IMR-90 (cell line): ENCODE measurements around the gene SLC16A8. TPM values are rescaled to one million over a fixed set of nuclear protein-coding genes. Genes with fewer than 3 reads are reported as not detected.

Source experiments
- ATAC-seq: fragments of 200-7000 bp; cut with Tn5 transposase; 2 replicates; pipeline ENCODE4 v1.9.1; 2020; ENCODE audit warnings: low read depth, mild to moderate bottlenecking, moderate library complexity
- BruUV-seq: library from RNA; stranded (reverse); fragments of 400-500 nt; replicated peaks from 2 replicates; lab custom pipeline; 2021; lab: Mats Ljungman, UMichigan
- CTCF ChIA-PET: fragments of 300-600 bp; formaldehyde crosslinking; extraction: SDS; loops from one replicate; lab custom pipeline; 2021; ENCODE audit warnings: antibody characterized with exemption; lab: Yijun Ruan, JAX
- POLR2A ChIA-PET: fragments of 300-600 bp; sonication (Branson Sonifier 250); formaldehyde crosslinking; loops from one replicate; lab custom pipeline; 2022; ENCODE audit warnings: antibody characterized with exemption; ENCODE audit not compliant: unreplicated experiment; lab: Charles Lee
- DNase-seq: peaks from one replicate; pipeline ENCODE4 v3.0.0; 2013
- H2AFZ ChIP-seq: replicated peaks from 2 replicates; pipeline ENCODE3; 2013; ENCODE audit warnings: low read length, mild to moderate bottlenecking; ENCODE audit not compliant: poor library complexity
- H2AK5ac ChIP-seq: 2 replicates; pipeline ENCODE4 v1.6.1; 2013; ENCODE audit warnings: low read depth, low read length, inconsistent platforms
- H2AK9ac ChIP-seq: replicated peaks from 2 replicates; pipeline ENCODE3; 2013; ENCODE audit warnings: mild to moderate bottlenecking, low read depth, low read length, moderate library complexity; ENCODE audit not compliant: poor library complexity
- H2BK120ac ChIP-seq: 2 replicates; pipeline ENCODE4 v1.6.1; 2013; ENCODE audit warnings: low read depth, low read length, inconsistent platforms
- H2BK15ac ChIP-seq: 3 replicates; pipeline ENCODE4 v1.6.1; 2013; ENCODE audit warnings: low read depth, low read length, inconsistent platforms
- H2BK20ac ChIP-seq: 2 replicates; pipeline ENCODE4 v1.6.1; 2013; ENCODE audit warnings: low read depth, mild to moderate bottlenecking, inconsistent platforms, low read length, moderate library complexity
- H2BK5ac ChIP-seq: 2 replicates; pipeline ENCODE4 v1.6.1; 2013; ENCODE audit warnings: mild to moderate bottlenecking, low read depth, low read length, inconsistent platforms; ENCODE audit not compliant: poor library complexity, severe bottlenecking
- H3K14ac ChIP-seq: replicated peaks from 2 replicates; pipeline ENCODE4 v1.6.1; 2013; ENCODE audit warnings: low read depth, low read length, inconsistent platforms
- H3K18ac ChIP-seq: 2 replicates; pipeline ENCODE4 v1.6.1; 2013; ENCODE audit warnings: low read depth, low read length, control low read depth
- H3K23ac ChIP-seq: 2 replicates; pipeline ENCODE4 v1.6.1; 2013; ENCODE audit warnings: low read depth, low read length, inconsistent platforms
- H3K27ac ChIP-seq: 2 replicates; pipeline ENCODE4 v1.5.1; 2013; ENCODE audit warnings: mild to moderate bottlenecking, control low read depth, low read length; ENCODE audit not compliant: insufficient read depth
- H3K27me3 ChIP-seq: 2 replicates; pipeline ENCODE4 v1.6.1; 2013; ENCODE audit warnings: low read length; ENCODE audit not compliant: control insufficient read depth, insufficient read depth
- H3K36me3 ChIP-seq: 2 replicates; pipeline ENCODE4 v1.6.1; 2013; ENCODE audit warnings: low read length, mixed read lengths; ENCODE audit not compliant: control insufficient read depth, insufficient read depth
- H3K4ac ChIP-seq: 2 replicates; pipeline ENCODE4 v1.6.1; 2013; ENCODE audit warnings: low read depth, low read length, inconsistent platforms
- H3K4me1 ChIP-seq: 2 replicates; pipeline ENCODE4 v1.6.1; 2013; ENCODE audit warnings: low read length, mixed read lengths; ENCODE audit not compliant: control insufficient read depth, insufficient read depth
- H3K4me2 ChIP-seq: 2 replicates; pipeline ENCODE4 v1.6.1; 2013; ENCODE audit warnings: low read depth, mild to moderate bottlenecking, control low read depth, low read length, moderate library complexity
- H3K4me3 ChIP-seq: 2 replicates; pipeline ENCODE4 v1.5.1; 2013; ENCODE audit warnings: low read depth, mild to moderate bottlenecking, control low read depth, low read length, moderate library complexity; ENCODE audit not compliant: insufficient read depth
- H3K56ac ChIP-seq: 2 replicates; pipeline ENCODE4 v1.6.1; 2013; ENCODE audit warnings: low read length, inconsistent platforms; ENCODE audit not compliant: insufficient read depth; ENCODE audit errors: extremely low read depth
- H3K79me1 ChIP-seq, 2 experiments: 2 replicates each; pipeline ENCODE4 v1.6.1; 2013; ENCODE audit warnings: low read length in 2 of 2, inconsistent platforms in 1 of 2, low read depth in 1 of 2
- H3K9ac ChIP-seq: 2 replicates; pipeline ENCODE4 v1.6.1; 2013; ENCODE audit warnings: low read depth, low read length, control low read depth
- H3K9me1 ChIP-seq: 2 replicates; pipeline ENCODE4 v1.6.1; 2013; ENCODE audit warnings: low read length, inconsistent platforms; ENCODE audit not compliant: insufficient read depth
- H3K9me3 ChIP-seq: 2 replicates; pipeline ENCODE4 v1.6.1; 2013; ENCODE audit warnings: low read length; ENCODE audit not compliant: control insufficient read depth, insufficient read depth
- H4K20me1 ChIP-seq: 2 replicates; pipeline ENCODE4 v1.6.1; 2013; ENCODE audit warnings: low read length, inconsistent platforms; ENCODE audit not compliant: insufficient read depth
- H4K5ac ChIP-seq: 2 replicates; pipeline ENCODE4 v1.6.1; 2013; ENCODE audit warnings: mild to moderate bottlenecking, low read depth, low read length, control low read depth
- H4K8ac ChIP-seq, 2 experiments: 2 replicates each; pipeline ENCODE4 v1.6.1; 2013; ENCODE audit warnings: low read depth in 2 of 2, low read length in 2 of 2, control low read depth in 1 of 2, inconsistent platforms in 1 of 2
- H4K91ac ChIP-seq: 2 replicates; pipeline ENCODE4 v1.6.1; 2013; ENCODE audit warnings: low read depth, low read length, inconsistent platforms; ENCODE audit not compliant: insufficient read depth
- BHLHE40 ChIP-seq: fragments of 150-350 bp; IDR thresholded peaks from 2 replicates; pipeline ENCODE4 v1.6.1; 2016; ENCODE audit warnings: mild to moderate bottlenecking, low read depth, low read length
- CEBPB ChIP-seq: IDR thresholded peaks from 2 replicates; pipeline ENCODE4 v1.6.1; 2012; ENCODE audit warnings: low read depth, low read length, improper control_type of control experiment
- CHD1 ChIP-seq: IDR thresholded peaks from 2 replicates; pipeline ENCODE4 v1.6.1; 2012; ENCODE audit warnings: low read depth, low read length, improper control_type of control experiment
- FOS ChIP-seq: fragments of 150-350 bp; IDR thresholded peaks from 2 replicates; pipeline ENCODE4 v1.6.1; 2016; ENCODE audit warnings: low read depth, low read length
- MAFK ChIP-seq: IDR thresholded peaks from 2 replicates; pipeline ENCODE4 v1.6.1; 2012; ENCODE audit warnings: low read depth, low read length, improper control_type of control experiment
- MAZ ChIP-seq: IDR thresholded peaks from 2 replicates; pipeline ENCODE4 v1.6.1; 2012; ENCODE audit warnings: low read depth, mild to moderate bottlenecking, low read length, improper control_type of control experiment, moderate library complexity, borderline replicate concordance
- MXI1 ChIP-seq: IDR thresholded peaks from 2 replicates; pipeline ENCODE4 v1.6.1; 2012; ENCODE audit warnings: low read depth, mild to moderate bottlenecking, low read length, moderate library complexity, borderline replicate concordance
- NFE2L2 ChIP-seq: fragments of 150-350 bp; IDR thresholded peaks from 2 replicates; pipeline ENCODE4 v1.6.1; 2016; ENCODE audit warnings: low read depth, mild to moderate bottlenecking, low read length
- POLR2A ChIP-seq: IDR thresholded peaks from 2 replicates; pipeline ENCODE4 v1.6.1; 2012; ENCODE audit warnings: mild to moderate bottlenecking, low read depth, low read length
- RAD21 ChIP-seq: IDR thresholded peaks from 2 replicates; pipeline ENCODE4 v1.6.1; 2012; ENCODE audit warnings: low read length, improper control_type of control experiment
- RCOR1 ChIP-seq: IDR thresholded peaks from 2 replicates; pipeline ENCODE4 v1.6.1; 2012; ENCODE audit warnings: mild to moderate bottlenecking, low read length, improper control_type of control experiment; ENCODE audit not compliant: insufficient replicate concordance
- RFX5 ChIP-seq: IDR thresholded peaks from 2 replicates; pipeline ENCODE4 v1.8.0; 2012; ENCODE audit warnings: low read depth, mild to moderate bottlenecking, low read length, moderate library complexity
- SMC3 ChIP-seq: fragments of 150-350 bp; IDR thresholded peaks from 2 replicates; pipeline ENCODE4 v1.6.1; 2016; ENCODE audit warnings: low read depth, mild to moderate bottlenecking, antibody characterized with exemption, low read length, moderate library complexity
- WGBS, 2 experiments: methylation state at CpG; one replicate each; pipeline versions ENCODE4 v1.1.5 to v1.1.7; 2013; ENCODE audit warnings: missing lambda C conversion rate in 2 of 2; ENCODE audit not compliant: insufficient read length in 1 of 2; ENCODE audit errors: extremely low coverage in 2 of 2; 5-methylcytosine and 5-hydroxymethylcytosine counted together
- dilution Hi-C: fragments of 300-500 bp; cut with HindIII; formaldehyde crosslinking; loops from one replicate; pipeline ENCODE4 v1.14.3; 2018; ENCODE audit warnings: low sequenced_read_pairs; ENCODE audit not compliant: unreplicated experiment
- in situ Hi-C: fragments of 300-500 bp; cut with MboI; formaldehyde crosslinking; loops from 3 replicates; pipeline ENCODE4 v1.14.3; 2019; ENCODE audit warnings: low sequenced_read_pairs, inconsistent platforms, mixed read lengths
- intact Hi-C: fragments of 100-400 bp; cut with micrococcal nuclease; formaldehyde crosslinking; loops from 2 replicates; pipeline ENCODE4 v1.10.0; 2022
- polyA plus RNA-seq, 3 experiments: library from polyadenylated mRNA; depleted of rRNA; stranded (reverse); fragments of >200 nt; gene quantifications; 2 replicates each; pipeline ENCODE4 v1.2.3, GENCODE V29; 2012; ENCODE audit warnings: low replicate concordance in 1 of 3
- total RNA-seq: library from RNA; depleted of rRNA; stranded (reverse); fragments of >200 nt; gene quantifications from 2 replicates; pipeline ENCODE4 v1.2.3, GENCODE V29; 2012
- TF ChIP-seq, protein P1 (sequence below): conservative IDR thresholded peaks from 2 replicates; pipeline ENCODE4 v1.5.1; 2012; ENCODE audit warnings: mild to moderate bottlenecking, low read depth, low read length, improper control_type of control experiment
- TF ChIP-seq, protein P2 (sequence below): fragments of 150-350 bp; IDR thresholded peaks from 2 replicates; pipeline ENCODE4 v1.6.1; 2016; ENCODE audit warnings: low read depth, mild to moderate bottlenecking, low read length, moderate library complexity, borderline replicate concordance
- TF ChIP-seq, protein P3 (sequence below): fragments of 150-350 bp; IDR thresholded peaks from 2 replicates; pipeline ENCODE4 v1.6.1; 2017; ENCODE audit warnings: mild to moderate bottlenecking, antibody characterized with exemption, low read length, low read depth

SLC16A8 gene
- total and polyA plus RNA-seq, 2 of the 4 experiments (the other 2 are of a cell fraction): not detected

DNA sequence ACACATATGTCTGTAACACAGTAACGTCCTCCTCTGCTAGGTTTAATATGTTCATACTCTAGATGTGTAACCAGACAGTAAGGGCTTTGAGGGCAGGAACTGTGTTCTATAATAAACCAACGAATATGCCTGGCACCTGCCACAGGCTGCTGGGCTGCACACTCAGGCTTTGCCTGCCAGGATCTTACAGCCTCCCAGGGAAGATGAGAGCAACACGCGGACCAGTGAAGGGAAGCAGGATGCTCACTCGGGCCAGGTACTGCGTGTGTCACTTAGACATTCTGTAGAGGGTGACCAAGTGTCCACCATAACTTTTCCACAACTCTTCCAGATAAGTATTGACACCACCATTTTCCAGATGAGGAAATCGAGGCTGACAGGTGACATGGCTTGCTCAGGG, 48.2 kb upstream of the SLC16A8 start:
- intact Hi-C loops: no loop called here
- Histone ChIP-seq H3K4me1 (peaks cover 2% of the 10 kb centered on the region), H3K27me3 (no peaks in the 10 kb centered on the region), H2BK120ac (no peak overlapping the region), H2AK9ac (no peak overlapping the region), H2BK15ac (no peak overlapping the region), H3K79me1 (no peaks in the 10 kb centered on the region), H3K9me1 (peaks cover 2% of the 10 kb centered on the region; the same call in 1 of the 2 replicates), H4K20me1 (no peaks in the 10 kb centered on the region), H2BK20ac (no peak overlapping the region), H4K8ac (no peak overlapping the region), H3K4me2 (no peak overlapping the region), H3K9me3 (no peaks in the 10 kb centered on the region), H2AK5ac (no peak overlapping the region), H3K56ac (no peak overlapping the region), H3K4ac (no peak overlapping the region), H2AFZ (no peak overlapping the region), H4K91ac (no peak overlapping the region), H3K9ac (no peak overlapping the region), H3K36me3 (no peaks in the 10 kb centered on the region), H4K5ac (no peak overlapping the region), H3K18ac (no peak overlapping the region), H3K14ac (no peak overlapping the region), H3K23ac (no peak overlapping the region), H3K27ac (no peak overlapping the region), H3K4me3 (no peak overlapping the region), H2BK5ac (no peak overlapping the region)
- ChIA-PET POLR2A (no interaction called here), CTCF (no interaction called here)
- dilution Hi-C loops: no loop called here
- in situ Hi-C loops: no loop called here
- no peak for TF ChIP-seq MXI1
- TF ChIP-seq NFE2L2: no peak
- no peak for TF ChIP-seq POLR2A
- TF ChIP-seq, protein P1, sequence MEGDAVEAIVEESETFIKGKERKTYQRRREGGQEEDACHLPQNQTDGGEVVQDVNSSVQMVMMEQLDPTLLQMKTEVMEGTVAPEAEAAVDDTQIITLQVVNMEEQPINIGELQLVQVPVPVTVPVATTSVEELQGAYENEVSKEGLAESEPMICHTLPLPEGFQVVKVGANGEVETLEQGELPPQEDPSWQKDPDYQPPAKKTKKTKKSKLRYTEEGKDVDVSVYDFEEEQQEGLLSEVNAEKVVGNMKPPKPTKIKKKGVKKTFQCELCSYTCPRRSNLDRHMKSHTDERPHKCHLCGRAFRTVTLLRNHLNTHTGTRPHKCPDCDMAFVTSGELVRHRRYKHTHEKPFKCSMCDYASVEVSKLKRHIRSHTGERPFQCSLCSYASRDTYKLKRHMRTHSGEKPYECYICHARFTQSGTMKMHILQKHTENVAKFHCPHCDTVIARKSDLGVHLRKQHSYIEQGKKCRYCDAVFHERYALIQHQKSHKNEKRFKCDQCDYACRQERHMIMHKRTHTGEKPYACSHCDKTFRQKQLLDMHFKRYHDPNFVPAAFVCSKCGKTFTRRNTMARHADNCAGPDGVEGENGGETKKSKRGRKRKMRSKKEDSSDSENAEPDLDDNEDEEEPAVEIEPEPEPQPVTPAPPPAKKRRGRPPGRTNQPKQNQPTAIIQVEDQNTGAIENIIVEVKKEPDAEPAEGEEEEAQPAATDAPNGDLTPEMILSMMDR: no peak
- TF ChIP-seq RCOR1: no peak
- no peak for TF ChIP-seq RAD21
- no peak for TF ChIP-seq FOS
- no peak for TF ChIP-seq MAZ
- TF ChIP-seq SMC3: no peak
- TF ChIP-seq CHD1: no peak
- TF ChIP-seq, protein P2, sequence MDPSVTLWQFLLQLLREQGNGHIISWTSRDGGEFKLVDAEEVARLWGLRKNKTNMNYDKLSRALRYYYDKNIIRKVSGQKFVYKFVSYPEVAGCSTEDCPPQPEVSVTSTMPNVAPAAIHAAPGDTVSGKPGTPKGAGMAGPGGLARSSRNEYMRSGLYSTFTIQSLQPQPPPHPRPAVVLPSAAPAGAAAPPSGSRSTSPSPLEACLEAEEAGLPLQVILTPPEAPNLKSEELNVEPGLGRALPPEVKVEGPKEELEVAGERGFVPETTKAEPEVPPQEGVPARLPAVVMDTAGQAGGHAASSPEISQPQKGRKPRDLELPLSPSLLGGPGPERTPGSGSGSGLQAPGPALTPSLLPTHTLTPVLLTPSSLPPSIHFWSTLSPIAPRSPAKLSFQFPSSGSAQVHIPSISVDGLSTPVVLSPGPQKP: no peak
- TF ChIP-seq CEBPB: no peak
- no peak for TF ChIP-seq MAFK
- no peak for TF ChIP-seq RFX5
- TF ChIP-seq, protein P3, sequence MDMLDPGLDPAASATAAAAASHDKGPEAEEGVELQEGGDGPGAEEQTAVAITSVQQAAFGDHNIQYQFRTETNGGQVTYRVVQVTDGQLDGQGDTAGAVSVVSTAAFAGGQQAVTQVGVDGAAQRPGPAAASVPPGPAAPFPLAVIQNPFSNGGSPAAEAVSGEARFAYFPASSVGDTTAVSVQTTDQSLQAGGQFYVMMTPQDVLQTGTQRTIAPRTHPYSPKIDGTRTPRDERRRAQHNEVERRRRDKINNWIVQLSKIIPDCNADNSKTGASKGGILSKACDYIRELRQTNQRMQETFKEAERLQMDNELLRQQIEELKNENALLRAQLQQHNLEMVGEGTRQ: no peak
- no peak for TF ChIP-seq BHLHE40
- ATAC-seq: no peak
- DNase-seq: no peak
- BruUV-seq: no TSS peak
- no CpG with 5 or more reads among the region's 7 CpGs for WGBS, 2 experiments
